Lung (tissue), 12 donors: ENCODE measurements around the gene DHFR. TPM values are rescaled to one million over a fixed set of nuclear protein-coding genes. Genes with fewer than 3 reads are reported as not detected.

Experiments
- ATAC-seq: fragments of 200-7000 bp; cut with Tn5 transposase; one replicate; pipeline ENCODE4 v1.9.1; 2020; ENCODE audit warnings: moderate number of reproducible peaks; ENCODE audit not compliant: insufficient read depth, low FRiP score
- DNase-seq, 3 donors: peaks; one replicate each; pipeline ENCODE4 v3.0.0-alpha.2; 2013 to 2017
- H3K27ac ChIP-seq, 2 donors: one replicate each; pipeline ENCODE4 v1.5.1; 2013; ENCODE audit warnings: mild to moderate bottlenecking in 2 of 2, moderate library complexity in 2 of 2, control low read depth in 1 of 2, inconsistent platforms in 1 of 2, low read depth in 1 of 2, low read length in 1 of 2
- H3K27me3 ChIP-seq, 3 donors: one replicate each; pipeline ENCODE4 v1.5.1; 2013; ENCODE audit warnings: low read length in 2 of 3; ENCODE audit not compliant: control insufficient read depth in 3 of 3, insufficient read depth in 3 of 3
- H3K36me3 ChIP-seq, 4 donors: one replicate each; pipeline ENCODE4 v1.5.1; 2013; ENCODE audit warnings: low read length in 4 of 4, mild to moderate bottlenecking in 1 of 4, moderate library complexity in 1 of 4; ENCODE audit not compliant: control insufficient read depth in 4 of 4, insufficient read depth in 4 of 4
- H3K4me1 ChIP-seq, 5 donors: one replicate each; pipeline ENCODE4 v1.5.1; 2013; ENCODE audit warnings: low read length in 5 of 5, mild to moderate bottlenecking in 2 of 5, moderate library complexity in 1 of 5; ENCODE audit not compliant: control insufficient read depth in 5 of 5, insufficient read depth in 5 of 5
- H3K4me3 ChIP-seq: one replicate; pipeline ENCODE4 v1.5.1; 2013; ENCODE audit warnings: mild to moderate bottlenecking, control low read depth, moderate library complexity
- H3K9ac ChIP-seq, 2 donors: one replicate each; pipeline ENCODE4 v1.5.1; 2013; ENCODE audit warnings: low read length in 2 of 2, control low read depth in 1 of 2; ENCODE audit not compliant: insufficient read depth in 1 of 2
- H3K9me3 ChIP-seq, 4 donors: one replicate each; pipeline ENCODE4 v1.5.1; 2013; ENCODE audit warnings: low read length in 3 of 4, mild to moderate bottlenecking in 1 of 4, moderate library complexity in 1 of 4; ENCODE audit not compliant: control insufficient read depth in 4 of 4, insufficient read depth in 3 of 4
- CTCF ChIP-seq: IDR thresholded peaks from 2 replicates; pipeline ENCODE4 v1.5.1; 2012; ENCODE audit warnings: mild to moderate bottlenecking; ENCODE audit errors: control extremely low read depth, extremely low read depth
- WGBS, 2 donors: extraction: QIAGEN DNeasy Blood & Tissue Kit; methylation state at CpG; one replicate each; pipeline ENCODE4 v1.1.7; 2013; 5-methylcytosine and 5-hydroxymethylcytosine counted together
- polyA plus RNA-seq, 2 donors: library from polyadenylated mRNA; stranded (reverse); fragments of 200-250 nt; gene quantifications; one replicate each; pipeline ENCODE4 v1.2.1, GENCODE V29; 2013
- total RNA-seq, 2 donors: library from RNA; depleted of rRNA in 1 of 2; stranded (reverse); fragments of >200 nt in 1 of 2; gene quantifications; one replicate each; pipeline ENCODE4 v1.2.1, GENCODE V29; 2014 to 2021
- donor health status: control.
- donor health status: control.
- donor health status: Bipolar disorder and iron deficiency.
- donor health status: healthy.
- donor health status: DM: yes; HTN: yes; CAD: no.

The DHFR gene
- total and polyA plus RNA-seq, 4 donors: 8.1 to 16.0 (median 12.2) TPM

GRCh38 chr5:80634193-80634592, 20.6 kb downstream of the DHFR start:
- Histone ChIP-seq H3K9ac (no peak overlapping the region), H3K27ac (no peak overlapping the region), H3K9me3 (no peaks in the 10 kb centered on the region), H3K4me3 (no peak overlapping the region), H3K27me3 (no peaks in the 10 kb centered on the region), H3K36me3 (peaks cover 0 to 12% (median 8%) of the 10 kb centered on the region in 4 donors), H3K4me1 (no peaks in the 10 kb centered on the region)
- no peak for TF ChIP-seq CTCF
- no peak for ATAC-seq
- no peak for DNase-seq

- H3K27me3 ChIP-seq: no peaks in the 10 kb centered on the region
- DNase-seq: no peak
- H3K36me3 ChIP-seq: peaks cover 0 to 11% (median 8%) of the 10 kb centered on the region in 4 donors
- no peaks in the 10 kb centered on the region for H3K9me3 ChIP-seq
- 80 to 82% methylated on average over 2 of the region's 2 CpGs for WGBS, 2 donors
- ATAC-seq: no peak
- H3K27ac ChIP-seq: no peak overlapping the region
- TF ChIP-seq CTCF: no peak
- H3K4me3 ChIP-seq: no peak overlapping the region
- no peaks in the 10 kb centered on the region for H3K4me1 ChIP-seq
- H3K9ac ChIP-seq: no peak overlapping the region
Observed at GRCh38 chr5:80632700-80633099, 22.1 kb downstream of the DHFR start.

GRCh38 chr5:80631278-80632259, 23.2 kb downstream of the DHFR start:
- ATAC-seq (no peak), DNase-seq (no peak)
- TF ChIP-seq CTCF: no peak
- Histone ChIP-seq H3K27me3 (no peaks in the 10 kb centered on the region), H3K4me3 (no peak overlapping the region), H3K9ac (no peak overlapping the region), H3K9me3 (no peaks in the 10 kb centered on the region), H3K4me1 (no peaks in the 10 kb centered on the region), H3K27ac (no peak overlapping the region), H3K36me3 (peaks cover 0 to 11% (median 6%) of the 10 kb centered on the region in 4 donors)
- 92 to 93% methylated on average over 11 of the region's 11 CpGs for WGBS, 2 donors
